Activated naive CD4-positive, alpha-beta T cell treated with anti-CD3 and anti-CD28 coated beads, Interleukin-2, amount 50 U/mL, for 16 hours (primary cell): Measurements from ENCODE around the gene TSEN54.

Experiments
- DNase-seq: peaks from one replicate; pipeline ENCODE4 v3.0.0-alpha.2; 2020

Gene TSEN54

GRCh38 chr17:75570034-75570676 is 53.8 kb downstream of the TSEN54 start:
- no peak for DNase-seq

- no peak for DNase-seq
Observed at GRCh38 chr17:75570772-75571171, 54.4 kb downstream of the TSEN54 start.

- no peak for DNase-seq
Observed at GRCh38 chr17:75571197-75571884, 55.0 kb downstream of the TSEN54 start.

- DNase-seq: no peak
Observed at GRCh38 chr17:75571885-75572215, 55.5 kb downstream of the TSEN54 start.

- DNase-seq: no peak
Observed at GRCh38 chr17:75572713-75573539, 56.6 kb downstream of the TSEN54 start.

- DNase-seq: no peak
Observed at GRCh38 chr17:75573540-75573957, 57.2 kb downstream of the TSEN54 start.

- DNase-seq: no peak
Observed at GRCh38 chr17:75573994-75574393, 57.7 kb downstream of the TSEN54 start.
